ENCODE results near the gene OSBPL2. TPM values are rescaled to one million over a fixed set of nuclear protein-coding genes. Genes with fewer than 3 reads are reported as not detected.
A peak's percentile ranks its signal among the peaks of the same experiment; 100 is the strongest.

Gene OSBPL2
- total and polyA plus RNA-seq, 4 experiments from 2014 or later: 14.8 to 84.4 (median 49.1) TPM

GRCh38 chr20:62321975-62322374 lies 83.7 kb downstream of the OSBPL2 start:
- peaks cover 0 to 2% (median 0%) of the 10 kb centered on the region in 8 donors for H3K9me3 Mint-ChIP-seq
- Histone ChIP-seq H3K27ac (ENCODE audit: low read depth, low read length) (no peak overlapping the region), H3K36me3 (ENCODE audit: insufficient read depth, low read length) (no peaks in the 10 kb centered on the region), H3K4me3 (ENCODE audit: low read length in 2 of 2) (no peak overlapping the region), H3K4me1 (ENCODE audit: insufficient read depth, low read length) (no peaks in the 10 kb centered on the region), H3K27me3 (ENCODE audit: insufficient read depth, low read length) (no peaks in the 10 kb centered on the region), H3K9me3 (ENCODE audit: control insufficient read depth in 1 of 2, low read length in 2 of 2) (no peaks in the 10 kb centered on the region)
- no peak overlapping the region for H3K4me3 Mint-ChIP-seq
- H3K27ac Mint-ChIP-seq: no peak overlapping the region
- H3K4me1 Mint-ChIP-seq: peaks cover 0 to 2% (median 0%) of the 10 kb centered on the region in 4 donors
- ChIA-PET POLR2A (ENCODE audit: partially characterized antibody) (no interaction called here), CTCF (ENCODE audit: partially characterized antibody) (no interaction called here)
- no peaks in the 10 kb centered on the region for H3K27me3 Mint-ChIP-seq
- DNase-seq: peak in 1 of 5 donors; percentile 21
- intact Hi-C loops (cut with micrococcal nuclease): no loop called here
- no peaks in the 10 kb centered on the region for H3K36me3 Mint-ChIP-seq

GRCh38 chr20:62322492-62323041 lies 84.2 kb downstream of the OSBPL2 start:
- peaks cover 0 to 2% (median 0%) of the 10 kb centered on the region in 4 donors for H3K4me1 Mint-ChIP-seq
- peak in 1 of 5 donors; percentile 22 for DNase-seq
- Histone ChIP-seq H3K36me3 (ENCODE audit: insufficient read depth, low read length) (no peaks in the 10 kb centered on the region), H3K9me3 (ENCODE audit: control insufficient read depth in 1 of 2, low read length in 2 of 2) (no peaks in the 10 kb centered on the region), H3K27me3 (ENCODE audit: insufficient read depth, low read length) (no peaks in the 10 kb centered on the region), H3K4me1 (ENCODE audit: insufficient read depth, low read length) (no peaks in the 10 kb centered on the region), H3K4me3 (ENCODE audit: low read length in 2 of 2) (no peak overlapping the region), H3K27ac (ENCODE audit: low read depth, low read length) (no peak overlapping the region)
- no peak overlapping the region for H3K27ac Mint-ChIP-seq
- H3K36me3 Mint-ChIP-seq: no peaks in the 10 kb centered on the region
- ChIA-PET CTCF (ENCODE audit: partially characterized antibody) (no interaction called here), POLR2A (ENCODE audit: partially characterized antibody) (no interaction called here)
- intact Hi-C loops (cut with micrococcal nuclease): no loop called here
- H3K9me3 Mint-ChIP-seq: peaks cover 0 to 2% (median 0%) of the 10 kb centered on the region in 8 donors
- H3K4me3 Mint-ChIP-seq: no peak overlapping the region
- no peaks in the 10 kb centered on the region for H3K27me3 Mint-ChIP-seq

GRCh38 chr20:62323146-62323979 lies 85.0 kb downstream of the OSBPL2 start:
- Histone ChIP-seq H3K27ac (ENCODE audit: low read depth, low read length) (no peak overlapping the region), H3K9me3 (ENCODE audit: control insufficient read depth in 1 of 2, low read length in 2 of 2) (no peaks in the 10 kb centered on the region), H3K27me3 (ENCODE audit: insufficient read depth, low read length) (no peaks in the 10 kb centered on the region), H3K36me3 (ENCODE audit: insufficient read depth, low read length) (no peaks in the 10 kb centered on the region), H3K4me3 (ENCODE audit: low read length in 2 of 2) (no peak overlapping the region), H3K4me1 (ENCODE audit: insufficient read depth, low read length) (no peaks in the 10 kb centered on the region)
- intact Hi-C loops (cut with micrococcal nuclease): no loop called here
- no peak overlapping the region for H3K27ac Mint-ChIP-seq
- H3K27me3 Mint-ChIP-seq: no peaks in the 10 kb centered on the region
- H3K4me1 Mint-ChIP-seq: peaks cover 0 to 2% (median 0%) of the 10 kb centered on the region in 4 donors
- ChIA-PET CTCF (ENCODE audit: partially characterized antibody) (no interaction called here), POLR2A (ENCODE audit: partially characterized antibody) (no interaction called here)
- H3K4me3 Mint-ChIP-seq: no peak overlapping the region
- DNase-seq: peak in 1 of 5 donors; percentile 21
- no peaks in the 10 kb centered on the region for H3K36me3 Mint-ChIP-seq
- peaks cover 0 to 2% (median 0%) of the 10 kb centered on the region in 8 donors for H3K9me3 Mint-ChIP-seq

GRCh38 chr20:62323980-62324906 lies 85.9 kb downstream of the OSBPL2 start:
- Mint-ChIP-seq H3K36me3 (no peaks in the 10 kb centered on the region), H3K4me1 (peaks cover 0 to 2% (median 0%) of the 10 kb centered on the region in 4 donors), H3K27me3 (no peaks in the 10 kb centered on the region), H3K9me3 (peaks cover 0 to 2% (median 0%) of the 10 kb centered on the region in 8 donors), H3K27ac (no peak overlapping the region), H3K4me3 (no peak overlapping the region)
- Histone ChIP-seq H3K27ac (ENCODE audit: low read depth, low read length) (no peak overlapping the region), H3K9me3 (ENCODE audit: control insufficient read depth in 1 of 2, low read length in 2 of 2) (no peaks in the 10 kb centered on the region), H3K27me3 (ENCODE audit: insufficient read depth, low read length) (no peaks in the 10 kb centered on the region), H3K36me3 (ENCODE audit: insufficient read depth, low read length) (no peaks in the 10 kb centered on the region), H3K4me1 (ENCODE audit: insufficient read depth, low read length) (no peaks in the 10 kb centered on the region), H3K4me3 (ENCODE audit: low read length in 2 of 2) (no peak overlapping the region)
- intact Hi-C loops (cut with micrococcal nuclease): no loop called here
- CTCF ChIA-PET (ENCODE audit: partially characterized antibody): no interaction called here
- DNase-seq: peak in 1 of 5 donors; percentile 7
- POLR2A ChIA-PET (ENCODE audit: partially characterized antibody): no interaction called here

- H3K27me3 Mint-ChIP-seq: no peaks in the 10 kb centered on the region
- ChIA-PET POLR2A (ENCODE audit: partially characterized antibody) (no interaction called here), CTCF (ENCODE audit: partially characterized antibody) (no interaction called here)
- no peaks in the 10 kb centered on the region for H3K36me3 Mint-ChIP-seq
- H3K4me1 ChIP-seq (ENCODE audit: insufficient read depth, low read length): no peaks in the 10 kb centered on the region
- peaks cover 0 to 2% (median 0%) of the 10 kb centered on the region in 8 donors for H3K9me3 Mint-ChIP-seq
- no peaks in the 10 kb centered on the region for H3K36me3 ChIP-seq (ENCODE audit: insufficient read depth, low read length)
- H3K9me3 ChIP-seq (ENCODE audit: control insufficient read depth in 1 of 2, low read length in 2 of 2): no peaks in the 10 kb centered on the region
- H3K27ac Mint-ChIP-seq: no peak overlapping the region
- DNase-seq: peak in 1 of 5 donors; percentile 33
- no peak overlapping the region for H3K4me3 Mint-ChIP-seq
- H3K27me3 ChIP-seq (ENCODE audit: insufficient read depth, low read length): no peaks in the 10 kb centered on the region
- no peak overlapping the region for H3K27ac ChIP-seq (ENCODE audit: low read depth, low read length)
- no peak overlapping the region for H3K4me3 ChIP-seq (ENCODE audit: low read length in 2 of 2)
- H3K4me1 Mint-ChIP-seq: peaks cover 0 to 2% (median 0%) of the 10 kb centered on the region in 4 donors
- intact Hi-C loops (cut with micrococcal nuclease): no loop called here
Measured at GRCh38 chr20:62325172-62325905, 87.0 kb downstream of the OSBPL2 start.

- no peaks in the 10 kb centered on the region for H3K9me3 ChIP-seq (ENCODE audit: control insufficient read depth in 1 of 2, low read length in 2 of 2)
- ChIA-PET POLR2A (ENCODE audit: partially characterized antibody) (no interaction called here), CTCF (ENCODE audit: partially characterized antibody) (interaction anchor here (0.6 kb wide), 1 partner anchor 71 kb away, joined by 3 read pairs; no protein-coding TSS in a partner anchor)
- Mint-ChIP-seq H3K4me3 (no peak overlapping the region), H3K27ac (no peak overlapping the region), H3K27me3 (no peaks in the 10 kb centered on the region), H3K9me3 (peaks cover 0 to 2% (median 0%) of the 10 kb centered on the region in 8 donors), H3K4me1 (peaks cover 0 to 2% (median 0%) of the 10 kb centered on the region in 4 donors), H3K36me3 (no peaks in the 10 kb centered on the region)
- no peak overlapping the region for H3K4me3 ChIP-seq (ENCODE audit: low read length in 2 of 2)
- no peaks in the 10 kb centered on the region for H3K36me3 ChIP-seq (ENCODE audit: insufficient read depth, low read length)
- no peak overlapping the region for H3K27ac ChIP-seq (ENCODE audit: low read depth, low read length)
- intact Hi-C loops (cut with micrococcal nuclease): no loop called here
- no peaks in the 10 kb centered on the region for H3K27me3 ChIP-seq (ENCODE audit: insufficient read depth, low read length)
- no peaks in the 10 kb centered on the region for H3K4me1 ChIP-seq (ENCODE audit: insufficient read depth, low read length)
- peak in 1 of 5 donors; percentile 7 for DNase-seq
Measured at GRCh38 chr20:62326559-62326958, 88.2 kb downstream of the OSBPL2 start.

Data from CD4-positive, alpha-beta memory T cell (primary cell).